HepG2 (cell line): ENCODE measurements around the gene AARSD1. TPM values are rescaled to one million over a fixed set of nuclear protein-coding genes. Genes with fewer than 3 reads are reported as not detected.

ENCODE experiments used
- AGO2 ChIP-seq: fragments of 200-400 bp; formaldehyde crosslinking; optimal IDR thresholded peaks from 2 replicates; pipeline ENCODE3; 2017; ENCODE audit warnings: mild to moderate bottlenecking, low read depth, low read length, moderate library complexity
- ELF4 ChIP-seq: sonication (generic); formaldehyde crosslinking; IDR thresholded peaks from 2 replicates; pipeline ENCODE4 v1.5.0; 2020; ENCODE audit warnings: missing genetic modification reagents, mild to moderate bottlenecking, moderate library complexity, borderline replicate concordance
- KAT7 ChIP-seq: IDR thresholded peaks from 2 replicates; pipeline ENCODE4 v1.6.1; 2018; ENCODE audit warnings: borderline replicate concordance, missing compliant biosample characterization
- KAT8 ChIP-seq: IDR thresholded peaks from 2 replicates; pipeline ENCODE4 v1.6.1; 2016; ENCODE audit warnings: missing genetic modification reagents, missing compliant biosample characterization
- MAFF ChIP-seq: IDR thresholded peaks from 2 replicates; pipeline ENCODE4 v1.6.1; 2011; ENCODE audit warnings: low read depth, low read length, improper control_type of control experiment
- MED13 ChIP-seq: sonication (generic); formaldehyde crosslinking; IDR thresholded peaks from 2 replicates; pipeline ENCODE4 v1.5.0; 2020; ENCODE audit warnings: missing genetic modification reagents
- MIXL1 ChIP-seq: IDR thresholded peaks from 2 replicates; pipeline ENCODE4 v1.6.1; 2016
- MYPOP ChIP-seq: sonication (generic); formaldehyde crosslinking; IDR thresholded peaks from 2 replicates; pipeline ENCODE4 v1.8.1; 2023; ENCODE audit warnings: mild to moderate bottlenecking, moderate library complexity, missing genetic modification reagents
- NR3C1 ChIP-seq: sonication (generic); formaldehyde crosslinking; IDR thresholded peaks from 2 replicates; pipeline ENCODE4 v1.4.0; 2020; ENCODE audit warnings: missing genetic modification reagents
- SAP130 ChIP-seq: IDR thresholded peaks from 2 replicates; pipeline ENCODE4 v1.6.1; 2016; ENCODE audit warnings: low read depth
- STAG1 ChIP-seq: sonication (generic); formaldehyde crosslinking; IDR thresholded peaks from 2 replicates; pipeline ENCODE4 v1.4.0; 2020; ENCODE audit warnings: missing genetic modification reagents
- ZNF354B ChIP-seq: sonication (generic); formaldehyde crosslinking; IDR thresholded peaks from 2 replicates; pipeline ENCODE4 v1.8.0; 2022; ENCODE audit warnings: mild to moderate bottlenecking, missing genetic modification reagents
- ZNF616 ChIP-seq: sonication (generic); formaldehyde crosslinking; IDR thresholded peaks from 2 replicates; pipeline ENCODE4 v1.5.0; 2020; ENCODE audit warnings: low read depth, mild to moderate bottlenecking, missing genetic modification reagents
- ZNF746 ChIP-seq: sonication (generic); formaldehyde crosslinking; IDR thresholded peaks from 2 replicates; pipeline ENCODE4 v1.8.0; 2022; ENCODE audit warnings: mild to moderate bottlenecking, missing genetic modification reagents
- polyA plus RNA-seq, 8 experiments: library from polyadenylated mRNA; depleted of rRNA in 3 of 8; stranded (reverse) in 7 of 8; unstranded in 1 of 8; fragments of >200 nt; fragmentation: Illumina TruSeq in 4 of 8; extraction: Trizol in 4 of 8; gene quantifications; 2 replicates each; pipeline versions ENCODE4 v1.2.1 to v1.2.3, GENCODE V29; 2011 to 2016; ENCODE audit warnings: low read depth in 4 of 8, missing spikeins in 1 of 8, mixed read lengths in 1 of 8; ENCODE audit not compliant: insufficient read depth in 1 of 8
- total RNA-seq, 5 experiments: library from RNA; depleted of rRNA; stranded (reverse); fragments of >200 nt; fragmentation: Illumina TruSeq; extraction: Trizol; gene quantifications; 2 replicates each; pipeline ENCODE4 v1.2.3, GENCODE V29; 2016; ENCODE audit warnings: low read depth in 1 of 5
- TF ChIP-seq, protein P1 (sequence below), 2 experiments: fragments of 450-650 bp in 1 of 2; sonication (generic) in 1 of 2; formaldehyde crosslinking in 1 of 2; IDR thresholded peaks; 2 replicates each; pipeline versions ENCODE4 v1.6.1 to v1.8.0; 2016 to 2022; ENCODE audit warnings: antibody characterized with exemption in 1 of 2, mild to moderate bottlenecking in 1 of 2, missing genetic modification reagents in 1 of 2
- TF ChIP-seq, protein P2 (sequence below): sonication (generic); formaldehyde crosslinking; IDR thresholded peaks from 2 replicates; pipeline ENCODE4 v1.5.0; 2020; ENCODE audit warnings: mild to moderate bottlenecking, missing genetic modification reagents
- TF ChIP-seq, protein P3 (sequence below): sonication (generic); formaldehyde crosslinking; IDR thresholded peaks from 2 replicates; pipeline ENCODE4 v1.8.1; 2023; ENCODE audit warnings: missing genetic modification reagents, inconsistent platforms, borderline replicate concordance

AARSD1 gene
- total and polyA plus RNA-seq, 2 of the 13 experiments (the other 11 are each of a cell fraction or from before 2014, with no cell fraction given) = 24.7 to 29.3 TPM

- TF ChIP-seq, protein P1, sequence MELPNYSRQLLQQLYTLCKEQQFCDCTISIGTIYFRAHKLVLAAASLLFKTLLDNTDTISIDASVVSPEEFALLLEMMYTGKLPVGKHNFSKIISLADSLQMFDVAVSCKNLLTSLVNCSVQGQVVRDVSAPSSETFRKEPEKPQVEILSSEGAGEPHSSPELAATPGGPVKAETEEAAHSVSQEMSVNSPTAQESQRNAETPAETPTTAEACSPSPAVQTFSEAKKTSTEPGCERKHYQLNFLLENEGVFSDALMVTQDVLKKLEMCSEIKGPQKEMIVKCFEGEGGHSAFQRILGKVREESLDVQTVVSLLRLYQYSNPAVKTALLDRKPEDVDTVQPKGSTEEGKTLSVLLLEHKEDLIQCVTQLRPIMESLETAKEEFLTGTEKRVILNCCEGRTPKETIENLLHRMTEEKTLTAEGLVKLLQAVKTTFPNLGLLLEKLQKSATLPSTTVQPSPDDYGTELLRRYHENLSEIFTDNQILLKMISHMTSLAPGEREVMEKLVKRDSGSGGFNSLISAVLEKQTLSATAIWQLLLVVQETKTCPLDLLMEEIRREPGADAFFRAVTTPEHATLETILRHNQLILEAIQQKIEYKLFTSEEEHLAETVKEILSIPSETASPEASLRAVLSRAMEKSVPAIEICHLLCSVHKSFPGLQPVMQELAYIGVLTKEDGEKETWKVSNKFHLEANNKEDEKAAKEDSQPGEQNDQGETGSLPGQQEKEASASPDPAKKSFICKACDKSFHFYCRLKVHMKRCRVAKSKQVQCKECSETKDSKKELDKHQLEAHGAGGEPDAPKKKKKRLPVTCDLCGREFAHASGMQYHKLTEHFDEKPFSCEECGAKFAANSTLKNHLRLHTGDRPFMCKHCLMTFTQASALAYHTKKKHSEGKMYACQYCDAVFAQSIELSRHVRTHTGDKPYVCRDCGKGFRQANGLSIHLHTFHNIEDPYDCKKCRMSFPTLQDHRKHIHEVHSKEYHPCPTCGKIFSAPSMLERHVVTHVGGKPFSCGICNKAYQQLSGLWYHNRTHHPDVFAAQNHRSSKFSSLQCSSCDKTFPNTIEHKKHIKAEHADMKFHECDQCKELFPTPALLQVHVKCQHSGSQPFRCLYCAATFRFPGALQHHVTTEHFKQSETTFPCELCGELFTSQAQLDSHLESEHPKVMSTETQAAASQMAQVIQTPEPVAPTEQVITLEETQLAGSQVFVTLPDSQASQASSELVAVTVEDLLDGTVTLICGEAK (IDR thresholded peaks at IDR 0.05) = no peak
- TF ChIP-seq, protein P1 (CRISPR knock-in tag; IDR thresholded peaks at IDR 0.05) = peak; percentile 55; the same call in 1 of the 2 replicates
- TF ChIP-seq ELF4 (CRISPR knock-in tag) = peak; percentile 19; the same call in 1 of the 2 replicates
- peak; percentile 70 for TF ChIP-seq STAG1 (CRISPR knock-in tag)
- peak; percentile 80 for TF ChIP-seq AGO2
- no peak for TF ChIP-seq MAFF
- TF ChIP-seq, protein P2, sequence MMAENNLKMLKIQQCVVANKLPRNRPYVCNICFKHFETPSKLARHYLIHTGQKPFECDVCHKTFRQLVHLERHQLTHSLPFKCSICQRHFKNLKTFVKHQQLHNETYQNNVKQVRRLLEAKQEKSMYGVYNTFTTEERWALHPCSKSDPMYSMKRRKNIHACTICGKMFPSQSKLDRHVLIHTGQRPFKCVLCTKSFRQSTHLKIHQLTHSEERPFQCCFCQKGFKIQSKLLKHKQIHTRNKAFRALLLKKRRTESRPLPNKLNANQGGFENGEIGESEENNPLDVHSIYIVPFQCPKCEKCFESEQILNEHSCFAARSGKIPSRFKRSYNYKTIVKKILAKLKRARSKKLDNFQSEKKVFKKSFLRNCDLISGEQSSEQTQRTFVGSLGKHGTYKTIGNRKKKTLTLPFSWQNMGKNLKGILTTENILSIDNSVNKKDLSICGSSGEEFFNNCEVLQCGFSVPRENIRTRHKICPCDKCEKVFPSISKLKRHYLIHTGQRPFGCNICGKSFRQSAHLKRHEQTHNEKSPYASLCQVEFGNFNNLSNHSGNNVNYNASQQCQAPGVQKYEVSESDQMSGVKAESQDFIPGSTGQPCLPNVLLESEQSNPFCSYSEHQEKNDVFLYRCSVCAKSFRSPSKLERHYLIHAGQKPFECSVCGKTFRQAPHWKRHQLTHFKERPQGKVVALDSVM (CRISPR knock-in tag) = peak; percentile 55; the same call in 1 of the 2 replicates
- peak; percentile 15; the same call in 1 of the 2 replicates for TF ChIP-seq KAT8
- no peak for TF ChIP-seq MIXL1 (CRISPR knock-in tag)
- TF ChIP-seq ZNF746 = no peak
- TF ChIP-seq ZNF616 (CRISPR knock-in tag) = peak; percentile 83
- TF ChIP-seq MED13 (CRISPR knock-in tag) = no peak
- TF ChIP-seq MYPOP (CRISPR knock-in tag) = peak; percentile 97
- no peak; the same call in 1 of the 2 replicates for TF ChIP-seq SAP130
- peak; percentile 38; the same call in 1 of the 2 replicates for TF ChIP-seq KAT7 (CRISPR knock-in tag)
- no peak for TF ChIP-seq ZNF354B (CRISPR knock-in tag)
- TF ChIP-seq, protein P3, sequence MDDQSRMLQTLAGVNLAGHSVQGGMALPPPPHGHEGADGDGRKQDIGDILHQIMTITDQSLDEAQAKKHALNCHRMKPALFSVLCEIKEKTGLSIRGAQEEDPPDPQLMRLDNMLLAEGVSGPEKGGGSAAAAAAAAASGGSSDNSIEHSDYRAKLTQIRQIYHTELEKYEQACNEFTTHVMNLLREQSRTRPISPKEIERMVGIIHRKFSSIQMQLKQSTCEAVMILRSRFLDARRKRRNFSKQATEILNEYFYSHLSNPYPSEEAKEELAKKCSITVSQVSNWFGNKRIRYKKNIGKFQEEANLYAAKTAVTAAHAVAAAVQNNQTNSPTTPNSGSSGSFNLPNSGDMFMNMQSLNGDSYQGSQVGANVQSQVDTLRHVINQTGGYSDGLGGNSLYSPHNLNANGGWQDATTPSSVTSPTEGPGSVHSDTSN (CRISPR knock-in tag) = no peak
- no peak for TF ChIP-seq NR3C1 (CRISPR knock-in tag)
These were observed 16.6 kb upstream of the AARSD1 start (continued) for GRCh38 chr17:42980766-42981397.
